K562 (cell line): ENCODE data around the gene EVL. TPM values are rescaled to one million over a fixed set of nuclear protein-coding genes. Genes with fewer than 3 reads are reported as not detected.

Source experiments
- ATAC-seq: fragments of 200-7000 bp; cut with Tn5 transposase; 3 replicates; pipeline ENCODE4 v1.9.1; 2020; ENCODE audit warnings: moderate library complexity
- BruUV-seq: library from RNA; stranded (reverse); fragments of 400-500 nt; replicated peaks from 2 replicates; lab custom pipeline; 2021; lab: Mats Ljungman, UMichigan
- CTCF ChIA-PET: fragments of 300-600 bp; formaldehyde crosslinking; extraction: SDS; loops from one replicate; lab custom pipeline; 2021; ENCODE audit warnings: low intra/inter-chr PET ratio; lab: Yijun Ruan, JAX
- POLR2A ChIA-PET: fragments of 300-600, 350-650 bp; sonication (Branson Sonifier 250); formaldehyde crosslinking; extraction: SDS; loops from one replicate; lab custom pipeline; 2021; ENCODE audit warnings: antibody characterized with exemption, inconsistent platforms; lab: Yijun Ruan, JAX
- DNase-seq, 4 experiments: peaks; one replicate each; pipeline versions ENCODE4 v3.0.0 to v3.0.0-alpha.2; 2011 to 2018; ENCODE audit warnings: low spot score in 3 of 4, mixed read lengths in 3 of 4; ENCODE audit errors: extremely low read depth in 1 of 4
- FAIRE-seq: peaks from 2 replicates; lab custom pipeline; 2011; peaks lifted over from hg19 to GRCh38; lab: Jason Lieb, UNC
- H2AFZ ChIP-seq: 2 replicates; pipeline ENCODE4 v1.6.0; 2011; ENCODE audit warnings: low read depth, low read length, control low read depth, inconsistent platforms
- H3K27ac ChIP-seq: fragments of 200-600 bp; 3 replicates; pipeline ENCODE4 v1.8.0; 2011; ENCODE audit warnings: low read depth, mild to moderate bottlenecking, control low read depth, inconsistent platforms, low read length, moderate library complexity, mixed read lengths; ENCODE audit errors: extremely low read depth
- H3K27me3 ChIP-seq, 2 experiments: fragments of 300-600 bp in 1 of 2; 2 replicates in 1 of 2; 3 replicates in 1 of 2; pipeline versions ENCODE4 v1.6.0 to v1.8.0; 2011; ENCODE audit warnings: inconsistent platforms in 2 of 2, low read length in 2 of 2, mild to moderate bottlenecking in 1 of 2, mixed read lengths in 1 of 2, moderate library complexity in 1 of 2; ENCODE audit not compliant: control insufficient read depth in 2 of 2, insufficient read depth in 2 of 2
- H3K36me3 ChIP-seq: fragments of 300-600 bp; 3 replicates; pipeline ENCODE4 v1.8.0; 2011; ENCODE audit warnings: mild to moderate bottlenecking, low read length, inconsistent platforms; ENCODE audit not compliant: control insufficient read depth, insufficient read depth
- H3K4me1 ChIP-seq, 2 experiments: fragments of 200-600 bp in 1 of 2; replicated peaks in 1 of 2; 2 replicates in 1 of 2; 3 replicates in 1 of 2; pipeline versions ENCODE4 v1.5.1 to v1.8.0; 2011; ENCODE audit warnings: inconsistent platforms in 2 of 2, low read length in 2 of 2, mild to moderate bottlenecking in 1 of 2, mixed read lengths in 1 of 2, moderate library complexity in 1 of 2; ENCODE audit not compliant: control insufficient read depth in 2 of 2, insufficient read depth in 2 of 2
- H3K4me2 ChIP-seq: 2 replicates; pipeline ENCODE4 v1.6.1; 2011; ENCODE audit warnings: low read length, control low read depth, inconsistent platforms, mixed read lengths; ENCODE audit not compliant: insufficient read depth
- H3K4me3 ChIP-seq: fragments of 200-600 bp; sonication (generic), shearing (Covaris generic); 2 replicates; pipeline ENCODE4 v1.5.1; 2016; ENCODE audit warnings: control low read depth, inconsistent platforms
- H3K79me2 ChIP-seq: fragments of 200-600 bp; 3 replicates; pipeline ENCODE4 v1.8.0; 2011; ENCODE audit warnings: low read length, inconsistent platforms; ENCODE audit not compliant: control insufficient read depth, insufficient read depth
- H3K9ac ChIP-seq, 2 experiments: 2 replicates each; pipeline versions ENCODE4 v1.6.0 to v1.6.1; 2011; ENCODE audit warnings: low read depth in 2 of 2, low read length in 2 of 2, control low read depth in 1 of 2, inconsistent platforms in 1 of 2, mild to moderate bottlenecking in 1 of 2, mixed read lengths in 1 of 2; ENCODE audit not compliant: insufficient read depth in 1 of 2
- H3K9me1 ChIP-seq: one replicate; pipeline ENCODE4 v1.6.0; 2011; ENCODE audit warnings: inconsistent platforms, mild to moderate bottlenecking, low read length, moderate library complexity; ENCODE audit not compliant: control insufficient read depth, insufficient read depth
- H3K9me3 ChIP-seq: replicated peaks from 2 replicates; pipeline ENCODE4 v1.5.1; 2011; ENCODE audit warnings: low read depth, low read length, inconsistent platforms; ENCODE audit not compliant: control insufficient read depth, insufficient read depth
- H4K20me1 ChIP-seq: replicated peaks from 2 replicates; pipeline ENCODE4 v1.6.1; 2011; ENCODE audit warnings: low read length, inconsistent platforms, mixed read lengths; ENCODE audit not compliant: control insufficient read depth, insufficient read depth
- BMI1 ChIP-seq: fragments of 150-350 bp; IDR thresholded peaks from 2 replicates; pipeline ENCODE4 v1.6.1; 2014; ENCODE audit warnings: low read length
- HLTF ChIP-seq: fragments of 450-650 bp; IDR thresholded peaks from 2 replicates; pipeline ENCODE4 v1.6.1; 2016
- WGBS: fragments of 100-300 bp; shearing (Covaris generic); methylation state at CpG from one replicate; pipeline ENCODE4 v1.1.6; 2016; ENCODE audit warnings: low coverage, mixed read lengths; ENCODE audit not compliant: insufficient coverage; ENCODE audit errors: missing lambda C conversion rate; 5-methylcytosine and 5-hydroxymethylcytosine counted together
- in situ Hi-C: fragments of 300-500 bp; cut with MboI; formaldehyde crosslinking; loops from 4 replicates; pipeline ENCODE4 v1.15.0; 2018; ENCODE audit warnings: inconsistent platforms, mixed read lengths
- intact Hi-C: fragments of 100-400 bp; cut with micrococcal nuclease; formaldehyde crosslinking; loops from 2 replicates; pipeline ENCODE4 v1.14.2; 2022
- polyA plus RNA-seq, 8 experiments: library from polyadenylated mRNA; depleted of rRNA in 4 of 8; stranded (reverse) in 5 of 8; unstranded in 3 of 8; fragments of >200 nt; fragmentation: Nextera tagmentation in 2 of 8; fragmentation: Illumina TruSeq in 1 of 8; extraction: Ambion mirVana in 2 of 8; extraction: Trizol in 1 of 8; gene quantifications; 2 replicates each; pipeline versions ENCODE4 v1.2.1 to v1.2.3, GENCODE V29; 2011 to 2014; ENCODE audit warnings: inconsistent platforms in 1 of 8, missing spikeins in 1 of 8
- total RNA-seq, 7 experiments: library from RNA; depleted of rRNA in 6 of 7; stranded (reverse); fragments of >200 nt in 6 of 7; fragmentation: Illumina TruSeq in 2 of 7; extraction: Trizol in 2 of 7; gene quantifications; 2 replicates each; pipeline versions ENCODE4 v1.2.1 to v1.2.3, GENCODE V29; 2011 to 2021; ENCODE audit warnings: low replicate concordance in 1 of 7
- TF ChIP-seq, protein P1 (sequence below), 2 experiments: IDR thresholded peaks; 2 replicates each; pipeline ENCODE4 v1.6.1; 2011; ENCODE audit warnings: borderline replicate concordance in 1 of 2, control low read depth in 1 of 2, low read depth in 1 of 2, low read length in 1 of 2, mild to moderate bottlenecking in 1 of 2, mixed read lengths in 1 of 2, moderate library complexity in 1 of 2; ENCODE audit not compliant: insufficient read depth in 1 of 2, insufficient read length in 1 of 2, poor library complexity in 1 of 2, severe bottlenecking in 1 of 2; ENCODE audit errors: extremely low read depth in 1 of 2

The EVL gene
- total and polyA plus RNA-seq, 9 of the 15 experiments (the other 6 are each of a cell fraction or from before 2014, with no cell fraction given): 2.9 to 43.4 (median 23.9) TPM

DNA sequence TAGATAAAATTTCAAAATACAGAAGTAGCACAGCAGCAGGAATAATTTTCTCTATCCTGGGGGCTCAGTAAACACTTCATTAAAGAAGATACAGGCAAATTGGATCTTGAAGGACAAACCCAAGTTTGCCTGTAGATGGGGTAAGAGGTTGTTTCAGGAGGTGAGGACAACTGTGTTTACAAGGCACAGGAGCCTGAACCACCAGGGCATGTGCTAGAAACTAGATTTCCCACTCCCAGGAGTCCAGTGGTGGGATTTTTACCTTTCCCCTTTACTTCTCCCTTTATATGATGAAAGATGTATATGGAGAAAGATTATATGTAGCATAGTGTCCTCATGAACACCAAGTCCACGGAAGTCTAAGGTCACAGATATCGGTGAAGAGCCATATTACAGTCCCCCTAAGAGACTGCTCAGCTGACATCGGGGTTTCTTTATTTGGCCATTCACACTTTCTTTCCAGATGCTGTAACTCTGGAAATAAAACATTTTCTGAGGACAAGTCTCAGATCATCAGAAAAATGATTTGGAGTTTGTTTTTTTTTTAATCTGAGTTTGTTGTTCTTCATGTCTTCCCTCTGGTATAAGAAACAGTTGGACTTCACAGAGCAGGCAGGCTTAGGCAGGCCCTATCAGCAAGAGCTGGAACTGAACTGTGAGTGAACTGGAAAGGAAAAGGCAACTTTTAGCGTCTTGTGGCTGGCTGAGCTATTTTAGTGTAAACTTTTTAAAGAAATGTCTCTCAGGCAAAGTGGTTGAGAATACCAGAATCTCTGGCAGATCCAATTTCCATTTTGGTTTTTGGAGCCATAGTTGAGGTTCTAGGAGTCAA is 8.0 kb upstream of the EVL start (continued):
- TF ChIP-seq, protein P1, sequence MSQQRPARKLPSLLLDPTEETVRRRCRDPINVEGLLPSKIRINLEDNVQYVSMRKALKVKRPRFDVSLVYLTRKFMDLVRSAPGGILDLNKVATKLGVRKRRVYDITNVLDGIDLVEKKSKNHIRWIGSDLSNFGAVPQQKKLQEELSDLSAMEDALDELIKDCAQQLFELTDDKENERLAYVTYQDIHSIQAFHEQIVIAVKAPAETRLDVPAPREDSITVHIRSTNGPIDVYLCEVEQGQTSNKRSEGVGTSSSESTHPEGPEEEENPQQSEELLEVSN (IDR thresholded peaks at IDR 0.05; ENCODE audit: borderline replicate concordance in 1 of 2, extremely low read depth in 1 of 2, insufficient read depth in 1 of 2, insufficient read length in 1 of 2, low read depth in 1 of 2, low read length in 1 of 2, poor library complexity in 1 of 2, severe bottlenecking in 1 of 2): peak in 1 of 2 experiments; percentile 14

DNA sequence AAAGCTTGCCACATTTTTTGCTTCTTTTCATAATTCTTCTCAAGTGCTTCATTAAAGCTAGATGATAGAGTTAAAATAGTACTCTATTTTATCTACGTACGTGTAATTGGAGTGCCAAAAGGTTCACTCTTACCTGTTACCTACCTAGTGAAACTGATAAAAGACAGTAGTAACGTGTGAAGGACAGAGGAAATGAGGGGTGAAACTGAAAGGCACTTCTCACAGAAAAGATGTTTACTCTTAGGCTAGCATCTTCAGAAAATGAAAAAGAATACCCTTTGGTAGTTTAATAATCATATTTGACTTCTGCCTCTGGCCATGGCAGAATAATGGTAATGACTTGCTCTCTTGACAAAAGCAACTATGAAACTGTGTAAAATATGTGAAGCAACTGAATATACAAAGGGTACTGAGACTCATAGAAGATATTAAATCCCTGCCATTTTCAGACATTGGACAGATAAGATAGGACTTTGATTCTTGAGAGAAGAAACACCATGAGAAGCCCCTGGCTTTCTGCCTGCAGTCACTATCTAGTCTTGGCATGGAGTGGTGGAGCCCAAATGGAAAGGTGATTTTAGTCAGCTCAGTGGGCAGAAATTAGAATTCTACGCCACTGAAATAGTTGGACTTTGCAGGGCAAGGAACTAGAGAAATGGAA is 6.3 kb upstream of the EVL start:
- in situ Hi-C loops (no loop called here), intact Hi-C loops (no loop called here)
- ChIA-PET POLR2A (no interaction called here), CTCF (no interaction called here)
- WGBS: 94% methylated on average over 4 of the region's 4 CpGs
- H2AFZ ChIP-seq: no peak overlapping the region
- no peak for FAIRE-seq
- H3K4me3 ChIP-seq: no peak overlapping the region
- H3K9ac ChIP-seq: peak overlapping the region in 1 of 2 experiments; percentile 4; a peak in 1 of 4 replicates
- 0 out of 3 replicates have a peak, but pooled peaks cover 5% of the 10 kb centered on the region for H3K79me2 ChIP-seq
- no peaks in the 10 kb centered on the region for H4K20me1 ChIP-seq
- no peak overlapping the region for H3K4me2 ChIP-seq
- no peak overlapping the region for H3K27ac ChIP-seq
- no peaks in the 10 kb centered on the region for H3K9me1 ChIP-seq
- no peaks in the 10 kb centered on the region for H3K27me3 ChIP-seq
- H3K4me1 ChIP-seq: peaks cover 0 to 13% of the 10 kb centered on the region in 2 experiments; a peak in 3 of 5 replicates
- no peaks in the 10 kb centered on the region for H3K9me3 ChIP-seq
- H3K36me3 ChIP-seq: no peaks in the 10 kb centered on the region
- ATAC-seq: no peak
- TF ChIP-seq HLTF: no peak
- no peak for TF ChIP-seq BMI1
- TF ChIP-seq, all 486 proteins: peak for 0
- no peak for DNase-seq
- no TSS peak for BruUV-seq
